ENCODE data around the gene ARHGAP45. TPM values are rescaled to one million over a fixed set of nuclear protein-coding genes. Genes with fewer than 3 reads are reported as not detected.

The ARHGAP45 gene
- total and polyA plus RNA-seq, 9 of the 15 experiments (the other 6 are each of a cell fraction or from before 2014, with no cell fraction given), result 0.08 to 22.1 (median 4.2) TPM

DNA sequence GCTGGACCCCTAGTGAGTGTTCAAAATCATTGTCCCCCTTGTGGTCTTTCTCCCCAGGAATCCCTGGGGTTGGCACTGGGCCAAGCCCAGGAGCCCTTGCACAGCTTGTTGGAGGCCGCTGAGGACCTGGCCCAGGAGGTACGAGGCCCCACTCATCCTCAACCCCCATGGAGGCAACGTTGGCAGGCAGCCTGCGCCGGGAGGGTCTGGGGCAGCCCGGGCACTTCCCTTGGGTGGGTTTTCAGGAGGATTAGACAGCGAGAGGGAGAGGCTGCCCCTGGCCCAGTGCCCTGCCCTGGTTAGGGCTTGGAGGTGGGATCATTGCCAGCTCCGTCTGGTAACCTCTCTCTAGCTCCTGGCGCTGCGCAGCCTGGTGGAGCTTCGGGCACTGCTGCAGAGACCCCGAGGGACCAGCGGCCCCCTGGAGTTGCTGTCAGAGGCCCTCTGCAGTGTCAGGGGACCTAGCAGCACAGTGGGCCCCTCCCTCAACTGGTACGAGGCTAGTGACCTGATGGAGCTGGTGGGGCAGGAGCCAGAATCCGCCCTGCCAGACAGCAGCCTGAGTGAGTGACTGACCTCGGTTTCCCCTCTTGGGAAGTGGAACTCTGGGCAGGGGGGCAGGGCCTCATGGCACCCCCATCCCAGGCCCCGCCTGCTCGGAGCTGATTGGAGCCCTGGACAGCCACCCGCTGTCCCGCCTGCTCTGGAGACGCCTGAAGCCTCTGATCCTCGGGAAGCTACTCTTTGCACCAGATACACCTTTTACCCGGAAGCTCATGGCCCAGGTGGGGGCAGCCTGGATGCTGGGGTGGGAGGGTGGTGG lies 24.1 kb upstream of the ARHGAP45 start:
- H4K20me1 ChIP-seq (replicated peaks; ENCODE audit: control insufficient read depth, insufficient read depth, low read length), result no peaks in the 10 kb centered on the region
- H3K4me3 ChIP-seq, result peak overlapping the region; percentile 55
- H2AFZ ChIP-seq (ENCODE audit: low read depth, low read length), result no peak overlapping the region
- H3K27ac ChIP-seq (ENCODE audit: extremely low read depth, low read depth, low read length), result peak overlapping the region; percentile 72
- DNase-seq (ENCODE audit: extremely low read depth in 1 of 4, low spot score in 3 of 4) (peak in 1 of 4 experiments; percentile 48), ATAC-seq (no peak), FAIRE-seq (no peak)
- 73% methylated on average over 16 of the region's 23 CpGs for WGBS (ENCODE audit: insufficient coverage, low coverage, missing lambda C conversion rate)
- CTCF ChIA-PET (ENCODE audit: low intra/inter-chr PET ratio), result no interaction called here
- peaks cover 34 to 84% of the 10 kb centered on the region in 2 experiments for H3K4me1 ChIP-seq (replicated peaks in 1 of 2; ENCODE audit: control insufficient read depth in 2 of 2, insufficient read depth in 2 of 2, low read length in 2 of 2)
- intact Hi-C loops (cut with micrococcal nuclease), result loop anchor here (1.0 to 5.0 kb wide), 3 partner anchors 15 to 59 kb away; partner anchors contain the start of gene GPX4
- H3K9me1 ChIP-seq (ENCODE audit: control insufficient read depth, insufficient read depth, low read length), result no peaks in the 10 kb centered on the region
- H3K27me3 ChIP-seq (ENCODE audit: control insufficient read depth in 2 of 2, insufficient read depth in 2 of 2, low read length in 2 of 2), result no peaks in the 10 kb centered on the region
- no peaks in the 10 kb centered on the region for H3K9me3 ChIP-seq (replicated peaks; ENCODE audit: control insufficient read depth, insufficient read depth, low read depth, low read length)
- H3K9ac ChIP-seq (ENCODE audit: insufficient read depth in 1 of 2, low read depth in 2 of 2, low read length in 2 of 2), result peak overlapping the region; percentile 64 to 91
- POLR2A ChIA-PET, result interaction anchor here (0.6 to 11.0 kb wide), 5 partner anchors 13 to 476 kb away, joined by 3 to 176 read pairs (median 8); partner anchors contain the start of genes CNN2 and RNU6-2
- peaks cover 46% of the 10 kb centered on the region for H3K79me2 ChIP-seq (ENCODE audit: control insufficient read depth, insufficient read depth, low read length)
- in situ Hi-C loops (cut with MboI), result no loop called here
- peak overlapping the region; percentile 92 for H3K4me2 ChIP-seq (ENCODE audit: insufficient read depth, low read length)
- TSS peak; percentile 16 for BruUV-seq (replicated peaks)
- peaks cover 48% of the 10 kb centered on the region; the same call in 2 of the 3 replicates for H3K36me3 ChIP-seq (ENCODE audit: control insufficient read depth, insufficient read depth, low read length)
- TF ChIP-seq KLF10 (CRISPR knock-in tag; IDR thresholded peaks at IDR 0.05) (no peak), SAFB (IDR thresholded peaks at IDR 0.05; ENCODE audit: borderline replicate concordance, low read depth, low read length) (no peak), TAF7 (tag; IDR thresholded peaks at IDR 0.05) (no peak), ZNF12 (CRISPR knock-in tag; IDR thresholded peaks at IDR 0.05) (no peak), HNRNPH1 (optimal IDR thresholded peaks at IDR 0.05; ENCODE audit: low read depth, low read length) (no peak)
- TF ChIP-seq, protein P1, sequence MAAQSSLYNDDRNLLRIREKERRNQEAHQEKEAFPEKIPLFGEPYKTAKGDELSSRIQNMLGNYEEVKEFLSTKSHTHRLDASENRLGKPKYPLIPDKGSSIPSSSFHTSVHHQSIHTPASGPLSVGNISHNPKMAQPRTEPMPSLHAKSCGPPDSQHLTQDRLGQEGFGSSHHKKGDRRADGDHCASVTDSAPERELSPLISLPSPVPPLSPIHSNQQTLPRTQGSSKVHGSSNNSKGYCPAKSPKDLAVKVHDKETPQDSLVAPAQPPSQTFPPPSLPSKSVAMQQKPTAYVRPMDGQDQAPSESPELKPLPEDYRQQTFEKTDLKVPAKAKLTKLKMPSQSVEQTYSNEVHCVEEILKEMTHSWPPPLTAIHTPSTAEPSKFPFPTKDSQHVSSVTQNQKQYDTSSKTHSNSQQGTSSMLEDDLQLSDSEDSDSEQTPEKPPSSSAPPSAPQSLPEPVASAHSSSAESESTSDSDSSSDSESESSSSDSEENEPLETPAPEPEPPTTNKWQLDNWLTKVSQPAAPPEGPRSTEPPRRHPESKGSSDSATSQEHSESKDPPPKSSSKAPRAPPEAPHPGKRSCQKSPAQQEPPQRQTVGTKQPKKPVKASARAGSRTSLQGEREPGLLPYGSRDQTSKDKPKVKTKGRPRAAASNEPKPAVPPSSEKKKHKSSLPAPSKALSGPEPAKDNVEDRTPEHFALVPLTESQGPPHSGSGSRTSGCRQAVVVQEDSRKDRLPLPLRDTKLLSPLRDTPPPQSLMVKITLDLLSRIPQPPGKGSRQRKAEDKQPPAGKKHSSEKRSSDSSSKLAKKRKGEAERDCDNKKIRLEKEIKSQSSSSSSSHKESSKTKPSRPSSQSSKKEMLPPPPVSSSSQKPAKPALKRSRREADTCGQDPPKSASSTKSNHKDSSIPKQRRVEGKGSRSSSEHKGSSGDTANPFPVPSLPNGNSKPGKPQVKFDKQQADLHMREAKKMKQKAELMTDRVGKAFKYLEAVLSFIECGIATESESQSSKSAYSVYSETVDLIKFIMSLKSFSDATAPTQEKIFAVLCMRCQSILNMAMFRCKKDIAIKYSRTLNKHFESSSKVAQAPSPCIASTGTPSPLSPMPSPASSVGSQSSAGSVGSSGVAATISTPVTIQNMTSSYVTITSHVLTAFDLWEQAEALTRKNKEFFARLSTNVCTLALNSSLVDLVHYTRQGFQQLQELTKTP (IDR thresholded peaks at IDR 0.05; ENCODE audit: low read depth in 1 of 2, partially characterized antibody in 2 of 2), result no peak
- TF ChIP-seq, protein P2, sequence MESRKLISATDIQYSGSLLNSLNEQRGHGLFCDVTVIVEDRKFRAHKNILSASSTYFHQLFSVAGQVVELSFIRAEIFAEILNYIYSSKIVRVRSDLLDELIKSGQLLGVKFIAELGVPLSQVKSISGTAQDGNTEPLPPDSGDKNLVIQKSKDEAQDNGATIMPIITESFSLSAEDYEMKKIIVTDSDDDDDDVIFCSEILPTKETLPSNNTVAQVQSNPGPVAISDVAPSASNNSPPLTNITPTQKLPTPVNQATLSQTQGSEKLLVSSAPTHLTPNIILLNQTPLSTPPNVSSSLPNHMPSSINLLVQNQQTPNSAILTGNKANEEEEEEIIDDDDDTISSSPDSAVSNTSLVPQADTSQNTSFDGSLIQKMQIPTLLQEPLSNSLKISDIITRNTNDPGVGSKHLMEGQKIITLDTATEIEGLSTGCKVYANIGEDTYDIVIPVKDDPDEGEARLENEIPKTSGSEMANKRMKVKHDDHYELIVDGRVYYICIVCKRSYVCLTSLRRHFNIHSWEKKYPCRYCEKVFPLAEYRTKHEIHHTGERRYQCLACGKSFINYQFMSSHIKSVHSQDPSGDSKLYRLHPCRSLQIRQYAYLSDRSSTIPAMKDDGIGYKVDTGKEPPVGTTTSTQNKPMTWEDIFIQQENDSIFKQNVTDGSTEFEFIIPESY (CRISPR knock-in tag; IDR thresholded peaks at IDR 0.05), result peak; percentile 93
